Neuron (in vitro differentiated cells): ENCODE data around the gene TCP1.
"Not testable (repeated sequence)": the region's sequence is repeated elsewhere in the genome, so short reads cannot be mapped to it uniquely, and the experiment has no call there.

Experiments used
- H2AFZ ChIP-seq: one replicate; pipeline ENCODE4 v1.6.1; 2013; ENCODE audit warnings: low read depth, mild to moderate bottlenecking, inconsistent platforms, low read length, moderate library complexity
- H3K27me3 ChIP-seq: one replicate; pipeline ENCODE4 v1.6.1; 2013; ENCODE audit warnings: low read length; ENCODE audit not compliant: insufficient read depth
- H3K36me3 ChIP-seq: one replicate; pipeline ENCODE4 v1.6.1; 2013; ENCODE audit warnings: low read length; ENCODE audit not compliant: insufficient read depth
- H3K4me1 ChIP-seq: one replicate; pipeline ENCODE4 v1.6.1; 2013; ENCODE audit warnings: low read length; ENCODE audit not compliant: insufficient read depth
- H3K4me3 ChIP-seq: 2 replicates; pipeline ENCODE4 v1.5.1; 2013; ENCODE audit warnings: mild to moderate bottlenecking, low read length, moderate library complexity
- H3K9me3 ChIP-seq: one replicate; pipeline ENCODE4 v1.6.1; 2013; ENCODE audit warnings: low read length

The TCP1 gene

DNA sequence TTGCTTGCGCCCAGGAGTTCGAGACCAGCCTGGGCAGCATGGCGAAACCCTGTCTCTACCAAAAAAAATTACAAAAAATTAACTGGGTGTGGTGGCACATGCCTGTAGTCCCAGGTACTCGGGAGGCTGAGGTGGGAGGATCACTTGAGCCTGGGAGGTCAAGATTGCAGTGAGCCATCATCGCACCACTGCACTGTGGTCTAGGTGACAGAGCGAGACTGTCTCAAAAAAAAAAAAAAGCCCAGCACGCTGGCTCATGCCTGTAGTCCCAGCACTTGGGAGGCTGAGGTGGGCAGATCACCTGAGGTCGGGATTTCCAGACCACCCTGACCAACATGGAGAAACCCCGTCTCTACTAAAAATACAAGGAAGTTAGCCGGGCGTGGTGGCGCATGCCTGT, 56.0 kb downstream of the TCP1 start:
- H2AFZ ChIP-seq, H3K9me3 ChIP-seq, H3K4me3 ChIP-seq, H3K27me3 ChIP-seq: not testable (repeated sequence)
- Histone ChIP-seq H3K4me1 (peaks cover 14% of the 10 kb centered on the region), H3K36me3 (peaks cover 24% of the 10 kb centered on the region)

DNA sequence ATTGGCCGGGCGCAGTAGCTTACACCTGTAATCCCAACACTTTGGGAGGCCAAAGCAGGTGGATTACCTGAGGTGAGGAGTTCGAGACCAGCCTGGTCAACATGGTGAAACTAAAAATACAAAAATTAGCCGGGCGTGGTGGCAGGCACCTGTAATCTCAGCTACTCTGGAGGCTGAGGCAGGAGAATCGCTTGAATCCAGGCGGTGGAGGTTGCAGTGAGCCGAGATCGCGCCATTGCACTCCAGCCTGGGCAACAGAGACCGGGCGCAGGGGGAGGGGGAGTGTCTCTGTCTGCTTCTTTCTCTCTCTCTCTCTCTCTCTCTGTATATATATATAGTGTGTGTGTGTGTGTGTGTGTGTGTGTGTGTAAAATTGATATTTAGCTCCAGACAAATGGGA, 56.9 kb downstream of the TCP1 start:
- peaks cover 17% of the 10 kb centered on the region for H3K36me3 ChIP-seq
- not testable (repeated sequence) for H3K9me3 ChIP-seq, H3K27me3 ChIP-seq, H2AFZ ChIP-seq, H3K4me3 ChIP-seq
- peaks cover 14% of the 10 kb centered on the region for H3K4me1 ChIP-seq

DNA sequence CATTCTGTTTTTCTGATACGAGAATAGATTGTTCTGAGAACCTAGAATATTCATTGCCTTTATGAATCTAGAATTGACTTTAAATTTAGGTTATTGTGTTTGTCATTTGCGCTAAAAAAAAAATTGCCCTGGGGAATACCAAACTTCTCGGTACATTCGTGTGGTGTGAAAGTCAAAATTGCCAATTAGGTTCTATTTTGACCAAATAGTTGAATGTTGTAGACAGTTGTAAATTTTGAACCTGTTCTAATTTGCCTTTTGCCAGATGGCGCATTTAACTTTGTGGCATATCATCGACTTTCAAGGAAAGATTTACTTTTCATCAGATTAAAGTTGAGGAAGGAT, 59.1 kb downstream of the TCP1 start:
- Histone ChIP-seq H2AFZ (no peak overlapping the region), H3K4me1 (peaks cover 19% of the 10 kb centered on the region), H3K9me3 (no peaks in the 10 kb centered on the region), H3K27me3 (no peaks in the 10 kb centered on the region), H3K36me3 (peaks cover 11% of the 10 kb centered on the region), H3K4me3 (peak overlapping the region; percentile 100)

DNA sequence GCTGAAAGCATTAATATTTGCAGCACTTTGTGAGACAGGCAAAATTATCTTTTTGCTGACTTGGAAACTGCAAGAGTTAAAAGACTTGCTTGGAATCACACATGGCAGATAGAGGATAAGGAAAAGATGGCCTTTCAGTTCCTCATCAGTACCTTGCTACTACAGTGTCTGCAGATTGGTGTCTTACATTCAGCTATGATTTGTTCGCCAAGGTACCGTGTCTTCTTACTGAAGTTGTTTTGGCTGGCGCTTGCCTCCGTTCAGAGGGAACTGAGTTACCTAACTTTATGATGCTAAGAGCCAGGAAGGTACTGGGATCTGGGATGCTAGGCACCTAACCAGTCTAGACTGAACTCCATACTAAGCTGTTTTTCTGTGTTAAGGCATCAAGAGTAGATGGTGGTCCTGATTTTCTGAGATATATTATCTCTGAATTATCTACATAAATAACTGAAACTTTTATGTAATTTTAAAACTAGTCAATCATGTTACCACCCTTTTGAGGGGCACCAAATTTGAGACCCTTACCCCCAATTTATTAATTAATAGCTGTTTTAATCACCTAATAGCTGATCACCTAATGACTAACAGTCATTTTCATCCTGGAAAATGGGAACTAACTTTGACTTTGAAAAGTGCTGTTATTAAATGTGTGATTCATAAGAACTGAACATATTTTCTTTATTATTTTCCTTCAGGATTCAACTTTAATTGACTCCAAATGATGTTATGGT, 59.6 kb downstream of the TCP1 start:
- Histone ChIP-seq H3K9me3 (no peaks in the 10 kb centered on the region), H2AFZ (no peak overlapping the region), H3K4me3 (peak overlapping the region; percentile 100), H3K36me3 (peaks cover 11% of the 10 kb centered on the region), H3K4me1 (peaks cover 19% of the 10 kb centered on the region), H3K27me3 (no peaks in the 10 kb centered on the region)

DNA sequence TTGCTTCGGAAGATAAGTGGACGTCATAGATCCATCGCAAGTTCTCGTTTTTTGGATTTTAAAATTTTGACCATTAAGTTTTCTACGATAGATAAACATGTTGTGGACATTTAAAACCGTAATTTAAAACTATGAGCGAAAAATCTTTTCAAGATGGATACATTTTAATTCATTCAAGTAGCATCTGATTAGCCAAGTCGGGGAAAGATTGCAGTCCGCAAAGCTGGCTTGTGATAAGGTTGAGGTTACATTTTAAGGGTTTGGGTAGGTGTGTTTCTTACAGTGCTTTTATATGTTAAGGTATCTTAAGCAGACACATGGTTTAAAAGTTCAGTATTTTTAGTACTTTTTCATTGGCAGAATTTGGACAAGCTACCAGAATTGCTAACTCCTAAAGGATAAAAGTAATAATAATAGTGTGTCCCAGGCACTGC, 60.9 kb downstream of the TCP1 start:
- no peaks in the 10 kb centered on the region for H3K27me3 ChIP-seq
- peak overlapping the region; percentile 100 for H3K4me3 ChIP-seq
- H2AFZ ChIP-seq: no peak overlapping the region
- H3K36me3 ChIP-seq: peaks cover 17% of the 10 kb centered on the region
- peaks cover 19% of the 10 kb centered on the region for H3K4me1 ChIP-seq
- no peaks in the 10 kb centered on the region for H3K9me3 ChIP-seq
